HG03159 (cell line): ENCODE results near the gene WDR48.
A peak's percentile ranks its signal among the peaks of the same experiment; 100 is the strongest.

Experiments
- ATAC-seq: cut with Tn5 transposase; IDR thresholded peaks from one replicate; pipeline ENCODE4 v1.9.1; 2021; ENCODE audit warnings: mild to moderate bottlenecking, moderate library complexity; ENCODE audit not compliant: unreplicated experiment

Gene WDR48

DNA sequence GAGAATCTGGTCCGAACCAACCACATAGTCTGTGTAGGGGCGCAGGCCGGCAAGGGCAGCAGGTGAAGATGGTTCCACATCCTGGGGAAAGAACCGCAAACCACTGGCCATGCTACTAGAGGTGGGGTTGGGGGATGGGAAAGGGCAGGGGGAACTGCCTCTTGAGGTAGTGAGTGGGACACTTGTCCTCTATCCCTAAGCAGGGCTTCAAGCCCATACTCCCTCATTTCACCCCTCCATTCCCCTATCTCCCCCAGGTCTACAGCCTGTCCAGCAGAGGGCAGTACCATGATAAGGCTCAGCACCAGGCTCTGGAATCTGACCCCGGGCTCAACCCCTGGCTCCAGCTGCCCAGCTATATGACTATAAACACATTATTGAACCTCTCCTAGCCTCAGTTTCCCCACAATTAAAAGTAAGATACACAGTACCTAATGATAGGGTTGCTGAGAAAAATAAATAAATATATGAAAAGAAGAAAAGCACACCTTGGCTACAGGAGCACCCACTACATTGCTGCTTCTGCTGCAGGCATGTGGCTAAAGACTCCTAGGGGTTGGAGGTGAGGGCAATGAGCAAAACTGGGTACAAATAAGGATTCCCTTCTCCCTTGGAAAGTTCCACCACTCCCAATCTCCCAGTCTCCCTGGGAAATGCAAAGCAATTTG lies 49.3 kb downstream of the WDR48 start:
- ATAC-seq, result no peak

GRCh38 chr3:39102504-39103323 lies 50.9 kb downstream of the WDR48 start:
- no peak for ATAC-seq

- ATAC-seq, result no peak
These were observed 51.5 kb downstream of the WDR48 start for GRCh38 chr3:39103324-39103693.

DNA sequence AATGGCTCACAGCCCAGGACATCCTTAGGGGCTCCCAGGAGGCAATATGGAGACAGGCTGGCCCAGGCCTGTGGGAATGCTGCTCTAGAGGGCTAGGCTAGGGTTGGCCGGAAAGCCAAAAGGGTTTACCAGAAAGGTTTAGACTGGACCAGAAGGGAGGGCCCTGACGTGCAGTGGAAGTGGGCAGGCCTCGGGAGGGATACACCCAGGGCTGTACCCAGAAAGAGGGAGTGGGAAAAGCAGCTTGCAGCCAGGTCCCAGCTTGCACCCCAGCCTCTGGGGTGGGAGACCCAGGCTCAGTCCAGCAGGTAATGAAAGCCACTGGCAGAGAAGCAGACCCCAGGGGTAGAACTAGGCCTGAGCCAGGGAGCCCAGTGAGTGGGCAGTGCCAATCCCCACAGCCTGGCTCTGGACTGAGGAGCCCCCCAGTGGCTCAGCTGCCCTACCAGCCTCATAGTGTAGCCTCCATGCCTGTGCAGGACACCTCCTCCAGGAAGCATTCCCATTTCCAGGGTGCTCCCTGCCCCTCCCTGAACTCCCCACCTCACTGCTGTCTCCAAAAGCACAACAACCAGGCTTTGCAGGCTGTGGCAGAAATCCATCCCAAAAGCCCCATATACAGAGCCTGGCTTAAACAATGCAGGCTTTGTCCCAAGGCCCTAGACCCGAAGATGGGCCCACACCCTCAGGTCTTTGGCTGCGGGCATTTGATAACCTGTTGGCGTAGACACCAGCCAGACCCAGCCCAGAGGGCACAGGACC lies 52.2 kb downstream of the WDR48 start:
- ATAC-seq, result no peak

GRCh38 chr3:39104961-39105686 lies 53.3 kb downstream of the WDR48 start:
- no peak for ATAC-seq

DNA sequence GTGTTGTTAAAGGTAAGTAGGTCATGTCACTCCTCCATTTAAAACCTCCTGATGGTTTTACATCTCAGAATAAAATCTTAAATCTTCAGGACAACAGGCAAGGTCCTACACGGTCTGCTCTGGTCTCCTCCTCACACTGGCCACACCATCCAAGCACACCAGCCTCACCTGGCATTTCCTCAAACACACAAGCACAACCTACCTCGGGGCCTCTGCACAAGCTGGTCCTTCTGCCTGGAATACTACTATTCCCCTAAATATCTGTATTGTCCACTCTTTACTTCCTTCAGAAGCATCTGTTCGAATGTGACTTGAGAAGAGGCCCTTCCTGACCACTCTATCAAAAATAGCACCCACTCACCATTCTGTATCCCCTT lies 53.9 kb downstream of the WDR48 start:
- ATAC-seq, result no peak

DNA sequence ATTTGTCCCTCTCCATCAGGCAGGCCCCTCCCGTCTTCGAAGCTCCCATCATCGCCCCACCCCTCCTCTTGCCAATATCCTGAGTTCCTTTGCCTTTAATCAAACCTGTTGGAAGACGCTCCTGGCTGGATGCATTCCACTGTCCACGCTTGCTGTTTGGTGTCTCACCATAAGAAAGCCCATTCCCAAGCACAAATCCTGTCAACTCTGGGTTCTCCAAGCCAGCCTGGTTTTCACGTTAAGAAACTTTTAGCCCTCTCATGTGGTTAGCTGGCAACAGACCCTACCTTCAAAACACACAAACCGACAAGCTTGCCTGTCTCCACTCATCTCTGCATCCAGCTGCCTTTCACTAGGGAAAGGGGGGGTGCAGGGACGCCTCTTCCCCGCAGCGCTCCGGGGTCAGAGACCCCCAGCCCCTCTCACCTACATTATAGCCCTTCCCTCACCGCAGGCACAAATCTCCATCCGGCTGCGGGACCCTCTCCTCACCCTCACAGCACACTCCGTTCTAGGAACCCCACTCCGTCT lies 54.5 kb downstream of the WDR48 start:
- no peak for ATAC-seq

GRCh38 chr3:39106851-39107387 lies 55.1 kb downstream of the WDR48 start:
- ATAC-seq, result no peak

DNA sequence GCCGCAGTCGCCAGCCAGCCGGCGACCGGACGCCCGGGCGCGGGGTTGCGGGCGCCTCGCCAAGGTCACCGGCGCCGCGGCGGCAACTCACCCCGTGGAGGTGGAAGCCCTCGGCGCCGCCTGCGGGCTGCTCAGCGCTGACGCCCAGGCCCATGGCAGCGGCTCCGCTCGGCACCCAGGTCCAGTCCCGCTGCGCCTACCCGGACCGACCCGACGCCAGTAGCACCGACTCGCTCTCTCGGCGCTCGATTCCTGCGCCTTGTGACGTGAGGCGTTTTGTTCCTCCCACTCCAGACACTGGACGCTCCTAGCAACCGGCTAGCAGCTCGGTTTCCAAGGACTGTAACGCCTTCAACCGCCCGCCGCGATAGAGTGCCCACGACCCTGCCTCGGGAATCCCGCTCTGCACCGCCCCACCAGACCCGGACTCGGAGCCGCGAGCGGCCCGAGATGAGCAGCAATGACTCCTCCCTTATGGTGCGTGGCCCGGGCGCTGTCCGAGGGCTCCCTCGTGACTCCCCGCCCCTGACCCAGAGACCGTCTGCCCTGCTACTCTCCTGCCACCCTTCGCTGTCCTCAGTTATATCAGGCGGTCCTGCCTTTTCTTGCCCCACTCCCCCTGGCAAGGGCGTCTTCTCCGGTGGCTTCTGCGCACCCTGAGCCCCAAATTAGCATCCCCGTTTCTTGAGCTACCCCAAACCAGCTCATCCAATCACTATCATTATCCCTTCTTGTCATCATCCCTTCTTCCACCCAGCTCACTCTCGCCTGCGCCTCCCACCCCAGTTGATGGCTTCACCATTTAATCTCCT lies 55.8 kb downstream of the WDR48 start, which contains the start of the genes GORASP1 and TTC21A:
Gene GORASP1, minus strand, starts transcription at position 240 of the 812 bp plus-strand sequence. Its CDS starts 86 bp downstream, at position 154.
Gene TTC21A, plus strand, starts transcription at position 293 of the 812 bp plus-strand sequence. Its CDS starts 158 bp downstream, at position 451.
- ATAC-seq, result peak; percentile 45

DNA sequence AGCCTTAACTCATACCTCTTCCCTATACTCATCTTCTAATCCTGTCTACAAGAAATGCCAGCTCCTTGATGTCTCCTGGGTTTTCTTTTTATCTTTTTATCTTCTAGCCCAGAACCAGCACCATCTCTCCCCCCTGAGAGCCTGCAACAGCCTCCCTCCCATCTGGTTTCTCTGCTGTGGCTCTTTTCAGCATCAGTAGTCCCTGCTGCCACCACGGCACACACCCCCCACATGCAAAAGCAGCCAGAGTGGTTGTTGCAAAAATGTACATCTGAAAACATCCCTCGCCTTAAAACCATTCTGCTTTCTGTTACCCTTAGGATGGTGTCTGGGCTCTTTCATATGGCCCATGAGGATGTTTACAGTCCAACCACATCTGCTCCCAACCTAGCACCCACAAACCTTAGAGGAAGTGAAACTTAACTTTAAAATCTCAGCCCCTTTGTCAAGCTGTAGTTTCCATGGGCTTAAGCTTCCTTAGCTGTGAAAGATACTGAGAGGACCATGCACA lies 56.4 kb downstream of the WDR48 start:
- peak; percentile 83 for ATAC-seq

DNA sequence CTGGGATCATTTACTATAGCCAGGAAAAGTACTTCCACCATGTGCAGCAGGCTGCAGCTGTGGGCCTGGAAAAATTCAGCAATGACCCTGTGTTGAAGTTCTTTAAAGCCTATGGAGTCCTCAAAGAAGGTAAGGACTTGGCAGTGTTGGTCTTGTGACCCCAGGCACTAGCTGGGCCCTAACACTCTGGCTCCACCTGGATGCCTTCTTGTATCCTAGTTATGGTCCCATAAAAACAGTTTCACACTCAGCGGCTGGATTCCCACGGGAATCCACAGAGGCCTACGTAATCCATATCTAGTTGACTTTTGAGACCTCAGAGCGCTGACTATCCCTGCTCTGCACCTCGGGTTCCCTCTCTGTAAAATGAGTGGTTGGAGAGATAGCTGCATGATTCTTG lies 57.3 kb downstream of the WDR48 start:
- no peak for ATAC-seq

DNA sequence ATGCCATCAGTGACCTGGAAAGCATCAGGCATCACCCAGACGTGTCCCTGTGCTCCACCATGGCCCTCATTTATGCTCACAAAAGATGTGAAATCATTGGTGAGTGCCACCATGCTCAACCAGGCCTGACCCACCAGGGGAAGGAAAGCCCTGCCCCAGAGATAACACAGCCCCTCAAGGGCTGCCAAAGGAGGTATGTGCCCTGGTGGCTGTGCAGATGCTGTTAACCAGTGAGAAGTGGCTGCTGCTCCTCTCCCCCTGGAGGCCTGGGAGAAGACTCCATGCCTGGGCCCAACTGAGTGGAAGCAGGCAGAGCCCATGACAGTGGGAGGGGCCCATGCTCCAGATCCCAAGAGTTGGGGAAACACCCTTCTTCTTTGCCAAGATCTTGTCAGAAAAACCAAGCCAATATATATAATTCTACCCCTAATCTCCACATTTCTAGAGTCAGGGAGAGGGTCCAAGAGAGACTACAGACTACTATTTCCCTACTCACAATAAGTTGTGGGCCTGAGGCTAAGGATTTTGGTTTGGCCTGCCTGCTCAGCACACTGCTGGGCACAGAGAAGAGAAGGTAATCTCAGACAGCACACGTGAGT lies 58.3 kb downstream of the WDR48 start:
- ATAC-seq, result no peak

DNA sequence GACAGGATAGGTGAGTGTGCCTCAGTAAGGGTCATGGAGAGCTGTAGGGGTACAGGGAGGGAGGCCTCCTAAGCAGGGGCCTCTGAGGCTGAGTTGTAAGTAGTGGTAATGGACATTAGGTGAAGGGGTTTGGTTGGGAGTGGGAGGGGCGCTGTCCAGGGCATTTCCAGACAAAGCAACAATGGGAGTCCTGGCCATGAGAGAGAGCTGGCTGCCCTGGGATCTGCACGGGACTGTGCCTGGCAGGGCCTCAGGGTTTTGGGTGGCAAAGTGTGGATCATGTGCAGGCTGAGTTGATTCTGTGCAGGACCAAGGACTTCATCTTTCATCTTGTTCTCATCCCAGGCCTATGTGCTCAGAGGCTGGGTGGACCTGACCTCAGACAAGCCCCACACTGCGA lies 60.3 kb downstream of the WDR48 start:
- no peak for ATAC-seq

DNA sequence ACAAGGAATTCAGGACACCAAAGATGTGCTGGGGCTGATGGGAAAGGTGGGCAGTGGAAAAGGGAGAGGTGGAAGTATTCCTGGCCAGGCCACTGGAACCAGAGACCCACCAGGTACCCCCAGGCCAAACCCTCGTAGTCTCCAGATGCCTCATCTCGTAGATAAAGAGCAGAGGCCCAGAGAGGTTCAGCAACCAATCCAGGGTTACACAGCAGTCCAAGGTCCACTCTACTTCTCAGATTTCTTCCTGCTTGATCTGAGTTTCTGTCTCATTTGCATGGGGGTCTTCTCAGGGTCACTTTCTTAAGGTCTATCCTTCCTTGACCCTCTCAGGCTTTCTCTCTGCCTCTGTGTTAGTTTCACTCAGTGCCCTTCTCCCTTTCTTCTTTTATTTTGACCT lies 60.7 kb downstream of the WDR48 start:
- no peak for ATAC-seq

DNA sequence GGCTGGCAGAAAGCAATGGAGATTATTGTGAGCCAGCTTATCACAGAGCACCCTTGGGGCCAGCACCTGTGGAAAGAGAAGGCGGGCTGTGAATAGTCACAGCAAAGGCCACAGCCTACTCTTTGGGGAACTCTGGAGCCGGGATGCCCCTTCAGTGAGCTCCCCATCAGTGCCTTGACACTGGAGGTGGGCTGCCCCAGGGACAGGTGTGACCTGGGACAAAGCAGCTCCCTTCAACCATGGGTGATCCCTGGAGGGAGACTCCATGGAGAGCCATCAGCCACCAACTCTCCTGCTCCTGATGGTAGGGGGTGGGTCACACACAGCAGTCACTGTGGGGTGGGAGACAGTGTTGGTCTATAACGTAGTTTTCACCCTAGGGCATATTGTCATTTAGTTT lies 61.5 kb downstream of the WDR48 start:
- no peak for ATAC-seq

GRCh38 chr3:39114456-39114855 lies 62.6 kb downstream of the WDR48 start:
- ATAC-seq, result no peak

DNA sequence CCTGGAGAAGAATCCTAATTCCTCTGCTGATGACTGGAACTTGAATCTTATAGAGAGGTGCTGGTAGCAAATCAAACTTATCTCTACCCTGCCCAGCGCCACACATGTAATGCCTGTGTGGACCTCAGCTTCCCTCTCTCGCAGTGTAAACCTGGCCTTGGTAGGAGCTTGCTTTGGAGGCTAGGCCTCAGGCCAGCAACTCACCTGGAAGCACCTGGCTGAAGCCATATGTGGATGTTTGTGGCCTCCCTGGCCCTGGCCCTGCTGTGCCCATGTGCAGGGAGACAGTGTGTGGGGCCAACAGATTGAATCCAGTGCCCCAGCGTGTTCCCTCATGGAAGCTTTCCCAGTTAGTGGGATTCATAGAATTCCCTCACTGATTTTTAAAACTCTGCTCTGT lies 64.1 kb downstream of the WDR48 start:
- ATAC-seq, result no peak

GRCh38 chr3:39118079-39118478 lies 66.3 kb downstream of the WDR48 start:
- no peak for ATAC-seq
